GM18517 (cell line): ENCODE results near the gene CREB3L2.
"Not testable (repeated sequence)": the region's sequence is repeated elsewhere in the genome, so short reads cannot be mapped to it uniquely, and the experiment has no call there.

Source experiments
- ATAC-seq: cut with Tn5 transposase; IDR thresholded peaks from one replicate; pipeline ENCODE4 v1.9.1; 2021; ENCODE audit warnings: mild to moderate bottlenecking, moderate library complexity; ENCODE audit not compliant: unreplicated experiment

Gene CREB3L2

GRCh38 chr7:137989094-137989493, 12.8 kb downstream of the CREB3L2 start:
- no peak for ATAC-seq

- peak; percentile 54 for ATAC-seq
Observed at GRCh38 chr7:137987968-137988367, 13.9 kb downstream of the CREB3L2 start.

- no peak for ATAC-seq
Observed at GRCh38 chr7:137987563-137987962, 14.3 kb downstream of the CREB3L2 start.

GRCh38 chr7:137987018-137987349, 14.9 kb downstream of the CREB3L2 start:
- no peak for ATAC-seq

GRCh38 chr7:137986252-137987017, 15.5 kb downstream of the CREB3L2 start:
- ATAC-seq: no peak

DNA sequence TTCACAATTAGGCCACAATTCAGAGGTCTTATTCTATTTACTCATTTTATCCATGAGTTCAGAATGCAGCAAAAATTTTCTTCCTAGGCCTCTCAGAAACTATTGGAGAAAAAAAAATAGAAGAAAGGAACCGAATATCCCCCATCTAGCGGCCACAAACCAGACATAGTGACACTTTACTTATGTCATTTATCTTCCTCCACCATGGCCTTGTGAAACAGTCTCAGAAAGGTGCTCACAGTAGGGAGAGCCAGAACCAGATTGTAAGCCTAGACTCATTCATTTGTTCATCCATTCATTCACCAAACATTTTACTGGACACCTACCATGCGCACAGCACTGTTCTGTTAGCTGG, 16.0 kb downstream of the CREB3L2 start:
- peak; percentile 41 for ATAC-seq

DNA sequence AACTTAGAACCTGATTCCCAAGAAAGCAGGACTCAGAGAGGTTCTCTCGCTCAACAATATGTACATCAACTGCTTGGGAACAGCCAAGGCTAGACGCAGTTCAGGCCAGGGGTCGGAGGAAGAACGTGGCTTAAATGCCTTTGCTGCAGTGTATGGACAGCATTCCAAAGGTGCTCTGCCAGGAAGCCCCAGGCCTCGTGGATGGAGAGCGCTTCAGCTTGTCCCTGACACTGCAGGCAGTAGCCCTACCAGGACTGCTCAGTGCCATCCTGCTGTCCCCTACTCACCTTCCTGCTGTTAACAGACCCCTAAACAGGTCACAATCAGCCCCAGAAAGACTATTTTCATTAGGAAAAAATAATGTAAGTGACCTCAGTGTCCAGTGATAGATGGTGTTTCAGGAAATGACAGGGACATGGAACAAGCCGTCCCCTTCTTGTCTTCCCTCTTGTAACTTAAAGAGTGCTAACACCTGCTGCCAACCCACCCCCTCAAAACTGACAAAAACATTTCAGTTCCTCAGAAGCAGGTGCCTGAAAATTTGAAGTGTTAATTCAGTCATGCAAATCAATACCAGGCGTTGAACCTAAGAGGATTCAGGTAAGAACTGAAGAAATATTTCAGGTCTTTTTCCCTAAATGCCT, 16.5 kb downstream of the CREB3L2 start:
- ATAC-seq: peak; percentile 55

DNA sequence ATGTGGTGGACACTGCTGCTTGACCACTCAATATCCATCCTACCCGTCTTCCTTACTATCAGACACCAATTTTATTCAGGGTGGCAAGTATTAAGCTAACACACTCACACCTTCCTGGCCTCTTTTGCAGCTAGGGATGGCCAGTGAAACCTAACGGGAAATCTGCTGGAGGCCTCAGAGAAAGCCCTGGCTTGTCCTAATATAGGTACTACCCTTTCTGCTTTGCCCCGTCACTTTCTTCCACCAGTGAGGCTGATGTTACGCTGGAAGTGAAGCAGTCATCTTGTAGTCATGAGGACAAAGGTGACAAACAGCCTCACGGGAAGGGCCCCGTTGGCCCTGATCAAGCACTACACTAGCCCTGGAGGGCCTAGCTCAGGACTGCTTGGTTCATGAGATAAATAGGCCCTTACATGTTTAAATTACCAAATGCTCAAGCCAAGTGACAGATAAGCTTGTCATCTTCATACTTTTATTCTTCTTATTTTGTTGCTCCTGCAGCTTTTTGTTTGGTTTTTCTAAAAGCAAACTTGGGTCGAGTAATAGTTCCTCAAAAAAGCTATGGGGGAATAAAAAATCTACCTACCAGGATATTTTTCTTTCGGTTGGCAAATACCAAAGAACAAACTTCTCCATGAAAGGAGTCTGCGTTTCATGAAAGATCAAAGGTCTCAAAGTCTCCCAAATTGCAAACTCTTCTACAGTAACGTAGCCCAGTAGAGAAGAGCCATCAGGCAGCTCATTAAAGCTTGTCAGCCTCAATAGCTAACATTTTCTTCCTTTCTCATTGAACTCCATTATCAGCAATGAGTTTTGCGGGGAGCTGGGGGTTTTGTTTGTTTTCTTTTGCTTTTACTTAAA, 17.5 kb downstream of the CREB3L2 start:
- ATAC-seq: no peak

GRCh38 chr7:137983323-137984008, 18.4 kb downstream of the CREB3L2 start:
- ATAC-seq: no peak

- ATAC-seq: not testable (repeated sequence)
Observed at GRCh38 chr7:137982394-137982793, 19.5 kb downstream of the CREB3L2 start.

GRCh38 chr7:137981668-137982067, 20.2 kb downstream of the CREB3L2 start:
- ATAC-seq: peak; percentile 79

DNA sequence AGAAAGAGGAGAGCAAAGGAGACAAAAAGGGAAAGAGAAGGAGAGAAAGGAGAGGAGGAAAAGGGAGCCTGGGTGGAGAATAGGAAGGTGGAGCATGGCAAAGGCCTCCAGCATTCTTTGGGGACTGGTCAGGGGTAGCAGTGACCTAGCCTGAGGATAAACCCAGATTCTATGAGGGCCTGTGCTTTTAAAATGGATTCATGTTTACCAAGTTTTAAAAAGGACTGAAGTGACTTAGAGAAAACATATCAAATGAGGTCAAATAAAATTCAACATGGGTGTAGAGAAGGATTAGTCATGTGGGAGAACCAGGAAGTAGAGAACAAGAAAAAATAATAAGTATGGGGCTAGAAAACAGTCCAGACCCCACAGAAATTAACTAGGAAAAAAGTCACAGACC, 20.7 kb downstream of the CREB3L2 start:
- no peak for ATAC-seq

- ATAC-seq: no peak
Observed at GRCh38 chr7:137980308-137980707, 21.6 kb downstream of the CREB3L2 start.

- ATAC-seq: no peak
Observed at GRCh38 chr7:137978464-137979237, 23.2 kb downstream of the CREB3L2 start.

GRCh38 chr7:137977173-137977572, 24.7 kb downstream of the CREB3L2 start:
- ATAC-seq: no peak

- no peak for ATAC-seq
Observed at GRCh38 chr7:137976696-137977095, 25.2 kb downstream of the CREB3L2 start.

DNA sequence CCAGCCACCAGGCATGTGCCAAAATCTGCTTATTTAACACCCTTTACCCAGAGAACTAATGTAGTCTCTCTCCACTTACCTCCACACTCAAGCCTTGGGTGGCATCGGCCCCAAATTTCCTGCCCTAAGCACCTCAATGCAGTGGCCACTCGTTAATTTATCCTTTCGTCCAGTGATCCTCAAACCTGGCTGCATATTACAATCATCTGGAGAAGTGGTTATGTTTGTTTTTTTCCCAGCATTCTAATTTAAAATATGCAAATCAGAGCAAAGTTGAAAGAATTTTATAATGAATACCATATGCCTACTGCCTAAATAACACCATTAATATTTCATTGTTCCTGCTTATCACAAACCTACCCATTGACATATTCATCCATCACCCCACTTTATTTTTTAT, 25.7 kb downstream of the CREB3L2 start:
- ATAC-seq: no peak

- no peak for ATAC-seq
Observed at GRCh38 chr7:137975768-137976167, 26.1 kb downstream of the CREB3L2 start.

GRCh38 chr7:137975221-137975620, 26.7 kb downstream of the CREB3L2 start:
- no peak for ATAC-seq

DNA sequence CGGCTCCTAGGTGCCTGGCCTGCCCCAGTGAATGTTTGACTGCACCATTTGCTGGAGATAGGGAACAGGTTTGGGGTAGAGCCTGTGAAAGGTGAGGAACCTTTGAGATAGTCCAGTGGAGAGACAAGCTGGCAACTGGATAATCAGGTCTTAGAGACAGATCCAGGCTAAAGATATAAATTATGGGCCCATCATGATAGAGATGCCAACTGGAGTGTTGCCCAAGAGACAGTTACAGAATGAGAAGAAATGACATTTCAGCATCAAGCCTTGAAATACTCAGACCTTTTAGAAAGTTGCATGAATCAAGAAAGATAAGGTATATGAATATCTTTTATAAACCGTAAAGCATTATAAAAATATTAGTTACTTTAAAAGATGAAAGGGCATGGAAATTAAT, 27.1 kb downstream of the CREB3L2 start:
- no peak for ATAC-seq
